ENCODE results near the gene CST9L.

The CST9L gene, protein sequence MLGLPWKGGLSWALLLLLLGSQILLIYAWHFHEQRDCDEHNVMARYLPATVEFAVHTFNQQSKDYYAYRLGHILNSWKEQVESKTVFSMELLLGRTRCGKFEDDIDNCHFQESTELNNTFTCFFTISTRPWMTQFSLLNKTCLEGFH

DNA sequence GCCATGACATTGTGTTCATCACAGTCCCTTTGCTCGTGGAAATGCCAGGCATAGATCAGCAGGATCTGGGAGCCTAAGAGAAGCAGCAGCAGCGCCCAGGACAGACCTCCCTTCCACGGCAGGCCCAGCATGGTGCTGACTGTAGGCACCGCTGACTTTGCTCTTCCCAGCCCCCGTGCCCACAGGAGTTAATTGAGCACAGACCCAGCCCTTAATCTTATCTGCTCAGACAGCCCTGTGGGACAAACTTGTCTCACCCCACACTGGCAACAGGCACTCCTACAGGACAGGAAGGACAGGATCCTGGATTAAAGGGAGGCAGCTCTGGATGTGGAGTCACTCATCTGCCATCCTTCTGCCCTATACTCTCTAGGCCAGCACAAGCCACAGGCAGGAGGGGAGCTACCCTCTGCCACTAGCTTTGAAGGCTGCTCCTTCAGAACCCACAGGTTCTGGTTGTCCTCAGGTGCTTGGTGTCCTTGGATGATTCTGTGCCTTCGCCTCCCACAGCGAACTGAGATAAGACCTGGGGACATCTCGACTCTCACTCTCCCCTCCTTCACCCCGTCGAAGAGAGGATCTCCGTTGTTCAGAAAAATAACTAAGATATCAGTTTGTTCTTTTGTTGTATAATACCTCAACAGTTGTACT lies at the start of gene CST9L:
TSS of gene CST9L (minus strand) at position 165 of the 651 bp plus-strand sequence. CDS start at position 131, 34 bp downstream.
- DNase-seq, result no peak

DNA sequence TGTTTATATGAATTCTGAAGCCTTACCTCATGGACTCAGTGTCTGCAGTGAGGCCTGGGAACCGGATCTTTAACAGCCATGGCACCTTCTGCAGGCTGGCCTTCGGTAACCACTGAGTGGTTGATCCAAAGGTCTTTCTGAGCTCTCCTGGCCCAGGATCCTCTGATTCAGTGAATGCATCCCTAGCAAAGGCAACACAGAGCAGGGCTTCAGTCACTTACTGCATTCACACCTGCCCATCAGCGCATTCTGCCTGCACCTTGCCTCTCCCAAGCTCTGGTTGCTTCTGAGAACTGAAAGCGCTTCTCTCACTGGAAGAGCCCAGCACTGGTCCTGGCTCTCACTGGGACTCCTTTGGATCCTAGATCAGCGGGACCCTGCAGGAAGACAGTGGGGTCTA lies 45.9 kb upstream of the CST9L start:
- DNase-seq, result no peak

DNA sequence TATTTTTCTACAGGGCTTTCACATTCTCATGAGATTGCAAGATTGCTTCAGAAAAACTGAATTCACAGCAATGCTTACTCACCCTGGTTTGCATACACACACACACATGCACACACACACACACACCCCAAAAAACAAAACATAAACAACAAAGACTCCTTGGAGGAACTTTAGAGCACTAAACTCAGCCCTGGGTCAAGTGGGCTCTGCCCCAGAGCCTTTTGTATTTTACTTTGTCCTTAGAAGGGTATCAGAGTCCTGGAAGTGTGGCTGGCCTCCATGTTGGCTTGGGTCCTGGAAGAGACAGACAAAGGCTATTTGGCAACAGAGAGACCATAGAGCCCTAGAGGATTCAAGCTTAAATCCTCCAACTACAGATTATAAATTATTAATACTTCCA lies 45.4 kb upstream of the CST9L start:
- no peak for DNase-seq

DNA sequence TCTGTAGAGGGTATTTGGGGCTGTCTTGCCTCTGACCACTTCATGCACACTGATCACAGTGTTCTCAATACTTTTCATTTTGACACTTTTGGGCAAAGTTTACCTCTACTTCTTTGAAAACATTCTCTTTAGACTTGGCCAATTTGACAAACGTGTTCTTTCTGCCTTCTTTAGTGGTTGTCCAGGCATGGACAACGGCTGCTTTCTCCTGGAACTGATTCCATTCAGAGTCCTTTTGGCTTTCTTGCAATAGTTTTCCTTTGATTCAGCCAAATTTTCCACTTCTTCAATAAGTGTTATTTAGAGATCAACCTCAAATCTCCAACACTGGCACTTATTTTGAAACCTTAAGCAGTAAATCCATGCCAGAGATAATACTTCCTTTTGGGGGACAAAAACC lies 44.1 kb upstream of the CST9L start:
- peak in 1 of 2 donors; percentile 66 for DNase-seq

DNA sequence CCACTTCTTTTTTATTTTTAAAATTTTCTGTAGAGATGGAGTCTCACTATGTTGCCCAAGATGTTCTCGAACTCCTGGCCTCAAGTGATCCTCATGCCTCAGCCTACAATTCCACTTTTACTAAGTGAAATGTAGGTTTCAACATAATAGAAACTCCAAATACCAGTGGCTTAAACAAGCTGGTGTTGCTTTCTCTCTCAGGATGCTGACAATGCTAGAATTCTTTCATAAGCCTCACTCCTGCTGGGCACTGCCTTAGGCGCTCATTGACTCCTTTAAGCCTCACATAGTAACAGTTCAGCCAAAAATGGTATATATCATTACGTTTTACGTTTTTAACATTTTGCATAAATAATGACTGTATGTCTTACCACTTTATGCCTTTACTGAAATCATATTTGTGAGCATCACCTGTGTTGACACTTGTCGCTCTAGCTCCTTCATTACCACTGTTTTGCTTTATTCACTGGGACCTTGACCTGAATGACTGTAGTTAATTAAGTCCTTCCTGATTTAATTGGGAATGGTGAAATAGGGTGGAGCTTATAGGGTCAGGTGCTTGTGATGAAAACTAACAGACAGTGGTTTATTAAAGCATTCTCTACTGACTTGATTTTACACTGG lies 41.3 kb upstream of the CST9L start:
- no peak for DNase-seq

DNA sequence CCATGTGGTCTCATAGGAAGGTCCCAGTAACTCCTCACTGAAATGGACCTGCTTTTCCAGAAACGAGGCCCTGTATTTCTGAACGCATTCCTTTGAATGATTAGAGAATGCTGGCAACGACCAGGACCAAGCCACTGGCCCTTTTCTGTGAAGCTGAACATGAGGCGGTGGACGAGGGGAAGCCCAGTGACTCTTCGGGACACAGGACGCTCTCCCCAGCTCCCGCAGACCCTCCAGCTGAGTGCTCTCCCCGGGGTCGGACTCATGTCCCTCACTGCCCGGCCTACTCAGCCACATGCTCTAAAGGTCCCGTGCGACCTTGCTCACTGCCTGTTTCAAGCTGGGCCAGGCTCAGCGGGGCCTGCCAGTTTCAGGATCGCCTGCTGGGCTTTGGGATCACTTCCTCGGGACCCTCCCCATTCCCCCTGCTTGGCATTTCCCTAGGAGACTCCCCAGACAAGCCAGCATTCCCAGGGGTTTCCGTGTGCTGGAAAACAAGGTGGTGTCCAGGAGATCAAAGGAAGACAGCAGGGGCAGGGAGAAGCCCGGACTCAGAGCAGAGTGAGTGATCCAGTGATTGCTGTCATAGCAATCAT lies 40.1 kb upstream of the CST9L start:
- no peak for DNase-seq

DNA sequence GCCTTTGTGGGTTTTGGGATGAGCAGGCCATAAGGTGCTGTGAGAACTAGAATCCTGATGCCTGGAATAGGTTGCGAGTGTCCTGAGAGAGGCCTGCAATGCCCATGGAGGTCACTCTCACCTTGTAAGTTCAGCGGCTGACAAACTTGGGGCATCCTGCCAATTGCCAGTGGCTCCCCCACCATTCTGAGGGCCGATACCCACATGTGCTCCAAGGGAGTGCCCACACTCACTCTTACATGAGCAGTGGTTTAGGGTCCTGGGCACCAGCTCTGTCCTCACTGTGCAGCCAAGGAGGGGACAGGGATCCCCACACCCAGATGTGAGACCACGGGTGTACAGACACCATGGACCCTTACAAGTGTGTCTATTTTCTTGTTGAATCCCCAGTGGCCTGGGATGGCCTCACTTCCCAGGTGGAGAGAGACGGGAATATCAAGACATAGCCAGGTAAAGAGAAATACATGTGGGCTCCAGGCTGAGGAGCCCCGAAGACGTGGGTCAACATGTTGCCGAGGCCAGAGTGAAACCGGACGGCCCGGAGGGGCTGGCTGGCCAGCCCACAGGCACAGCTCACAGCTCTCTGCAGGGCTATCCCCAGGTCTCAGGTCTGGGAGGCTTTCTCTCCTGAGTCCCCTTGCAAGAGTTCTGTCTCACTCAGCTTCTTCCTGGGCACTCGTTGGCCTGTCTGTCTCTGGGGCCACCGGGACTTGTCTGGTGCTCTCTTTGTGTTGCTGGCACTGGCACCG lies 39.4 kb upstream of the CST9L start:
- DNase-seq, result no peak

DNA sequence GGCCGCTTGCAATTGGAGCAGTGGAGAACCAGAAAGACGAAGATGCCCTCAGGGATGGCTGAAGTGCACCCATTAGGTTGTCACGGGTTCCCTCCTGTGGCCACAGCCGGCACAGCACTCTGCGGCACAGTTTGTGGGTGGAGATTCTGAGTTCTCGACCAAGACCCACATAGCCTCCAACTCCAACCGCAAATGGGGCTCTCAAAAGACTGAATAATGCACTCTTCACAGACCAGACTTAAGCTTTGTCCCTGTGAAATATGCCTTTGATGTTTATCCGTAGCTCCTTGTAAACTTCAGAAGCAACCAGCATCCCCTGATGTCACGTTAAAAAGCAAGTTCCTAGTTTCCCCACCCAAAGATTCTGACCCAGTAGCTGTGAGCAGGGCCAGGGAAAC lies 38.4 kb upstream of the CST9L start:
- peak; percentile 39 to 42 for DNase-seq

DNA sequence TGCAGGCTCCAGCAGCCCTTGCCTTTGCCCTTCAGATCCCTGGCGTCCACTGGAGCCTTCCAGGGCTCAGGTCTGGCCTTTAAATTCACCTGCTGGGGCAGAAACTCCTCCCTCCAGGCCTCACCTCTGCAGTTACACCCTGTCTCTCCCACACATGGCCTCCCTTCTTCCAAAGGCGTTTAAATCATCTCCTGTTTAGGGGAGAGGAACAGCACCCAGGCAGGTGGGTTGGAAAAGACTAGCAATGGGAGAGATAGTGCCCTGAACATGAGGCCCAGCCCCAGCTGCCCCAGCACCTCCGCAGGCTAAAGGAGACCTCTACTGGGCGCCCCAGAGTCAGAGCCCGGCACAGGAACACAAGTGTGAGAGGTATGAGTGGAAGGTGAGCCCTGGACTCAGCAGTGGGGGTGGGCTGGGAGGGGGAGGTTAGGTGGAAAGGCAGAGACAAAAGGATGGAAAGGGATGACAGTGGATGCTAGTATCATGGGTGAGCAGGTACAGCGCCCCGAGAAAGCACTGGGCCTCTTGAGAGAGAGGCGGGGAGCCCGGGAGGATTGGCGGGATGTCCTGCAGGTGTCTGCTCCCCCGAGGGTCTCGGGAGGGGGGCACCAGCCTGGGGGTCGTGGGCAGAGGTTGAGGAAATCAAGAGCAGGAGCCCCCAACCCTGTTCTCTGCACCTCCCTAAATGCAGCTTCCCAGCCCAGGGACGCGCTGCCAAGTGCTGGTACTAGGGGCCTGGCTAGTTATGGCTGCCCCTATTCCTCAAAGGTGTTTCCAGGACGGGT lies 37.8 kb upstream of the CST9L start, which contains the start of gene CST9:
TSS of gene CST9 (minus strand) at position 51 of the 785 bp plus-strand sequence. CDS start 53 bp downstream, outside the sequence.
- no peak for DNase-seq

DNA sequence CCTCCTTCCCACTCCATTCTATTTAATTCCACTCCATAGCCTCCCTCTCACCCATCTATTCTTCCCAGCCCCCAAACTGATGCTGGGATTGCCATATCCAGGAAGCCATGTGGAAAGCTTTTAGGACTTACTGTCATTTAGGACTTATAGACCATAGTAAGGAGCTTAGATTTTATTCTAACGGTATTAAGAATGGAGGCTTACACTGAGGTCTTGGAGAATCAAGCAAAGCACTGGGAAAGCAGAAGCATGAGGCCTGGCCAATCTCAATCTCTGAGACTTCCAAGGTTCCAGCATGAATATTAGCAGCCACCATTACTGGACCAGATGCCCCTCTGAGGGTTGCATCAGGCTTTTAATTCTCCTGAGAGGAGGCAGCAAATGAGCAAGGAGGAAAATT lies 36.0 kb upstream of the CST9L start:
- no peak for DNase-seq

DNA sequence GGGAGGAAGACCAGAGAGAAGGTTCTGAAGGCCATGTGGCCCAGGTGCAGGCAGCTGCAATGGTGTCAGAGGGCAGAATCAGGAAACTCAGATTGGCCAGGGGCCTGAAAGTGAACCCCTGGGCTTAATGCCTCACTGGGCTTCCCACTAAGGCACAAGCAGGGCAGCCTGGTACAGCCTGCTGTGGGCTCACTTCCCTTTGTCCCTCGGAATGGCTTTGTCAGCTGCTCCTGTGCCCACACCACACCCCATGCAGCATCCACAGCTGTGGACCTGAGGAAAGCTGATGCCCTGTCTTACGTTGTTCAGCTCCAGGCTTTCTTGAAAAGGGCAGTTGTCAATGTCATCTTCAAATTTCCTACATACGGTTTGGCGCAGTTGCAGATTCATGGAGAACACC lies 35.0 kb upstream of the CST9L start:
- no peak for DNase-seq

DNA sequence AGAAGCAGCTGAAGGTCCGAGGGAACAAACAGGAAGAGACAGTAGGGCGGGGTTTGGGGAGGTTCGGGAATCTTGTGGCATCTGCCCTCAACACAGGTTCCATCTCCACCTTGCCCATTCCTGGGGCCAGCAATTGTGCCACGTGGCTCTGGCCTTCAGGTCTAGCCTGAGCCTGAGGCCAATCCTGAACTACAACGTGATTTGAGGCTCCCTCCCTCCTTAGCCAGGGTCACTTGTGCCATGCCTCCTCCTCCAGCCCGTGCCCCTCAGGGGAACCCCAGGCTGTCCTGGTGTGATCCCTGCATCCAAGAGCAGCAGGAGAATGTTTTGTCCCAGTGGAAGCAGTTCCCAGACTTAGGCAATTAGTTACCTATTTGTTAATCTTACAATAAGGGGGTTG lies 34.4 kb upstream of the CST9L start:
- DNase-seq, result no peak

DNA sequence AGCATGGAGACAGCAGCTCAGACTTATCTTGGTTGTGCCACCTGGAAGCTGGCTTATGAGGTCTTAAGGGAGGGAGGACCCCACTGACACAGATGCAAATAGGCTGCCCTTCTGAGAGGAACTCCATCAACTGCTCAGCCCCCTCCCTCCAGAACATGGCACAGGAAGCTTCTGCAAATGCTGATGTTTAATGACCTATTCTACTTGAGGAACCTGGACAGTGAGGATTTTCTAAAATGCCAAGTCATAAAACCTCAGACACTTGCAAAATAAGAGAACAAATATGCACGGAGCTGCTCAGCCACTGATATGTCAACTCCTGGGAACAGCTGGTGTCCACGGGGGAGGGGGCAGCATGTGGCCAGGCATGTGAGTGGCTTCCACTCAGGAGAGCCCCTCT lies 34.0 kb upstream of the CST9L start:
- DNase-seq, result no peak

DNA sequence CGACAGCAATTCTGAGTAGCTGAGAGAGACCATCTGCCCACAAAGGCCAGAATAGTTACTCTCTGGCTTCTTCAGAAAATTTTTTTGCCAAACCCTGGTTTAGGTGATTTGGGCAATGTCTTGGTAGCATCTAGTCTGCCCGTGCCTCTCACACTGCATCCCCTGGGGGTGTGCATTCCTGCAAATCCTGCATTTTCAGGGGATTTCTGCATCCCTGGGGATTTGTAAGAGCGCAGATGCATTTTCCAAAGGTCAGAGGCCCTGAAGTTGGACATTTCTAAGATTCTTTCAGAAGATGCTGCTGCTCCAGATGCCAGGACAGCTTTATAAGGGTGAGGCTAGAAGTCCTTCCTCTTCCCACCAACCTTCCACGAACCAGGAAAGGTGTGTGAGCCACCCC lies 33.4 kb upstream of the CST9L start:
- DNase-seq, result no peak

DNA sequence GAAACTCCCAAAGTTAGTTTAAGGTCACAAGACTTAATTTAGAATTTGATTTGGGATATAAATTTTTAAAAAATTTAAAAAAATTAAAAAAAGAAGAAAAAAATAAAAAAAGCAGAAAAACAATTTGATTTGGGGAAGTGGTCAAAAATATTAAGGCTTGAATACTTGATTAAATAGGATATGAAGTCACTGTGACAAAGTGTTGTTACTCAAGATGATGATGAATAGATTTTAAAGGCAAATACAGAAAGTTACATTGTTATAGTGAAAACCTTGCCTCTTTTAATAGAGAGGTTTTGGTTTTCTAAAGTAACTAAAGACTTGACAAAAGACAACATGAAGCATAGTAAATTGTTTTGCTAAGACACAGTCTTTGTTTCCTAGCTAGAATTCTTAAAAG lies 30.2 kb upstream of the CST9L start:
- DNase-seq, result no peak

DNA sequence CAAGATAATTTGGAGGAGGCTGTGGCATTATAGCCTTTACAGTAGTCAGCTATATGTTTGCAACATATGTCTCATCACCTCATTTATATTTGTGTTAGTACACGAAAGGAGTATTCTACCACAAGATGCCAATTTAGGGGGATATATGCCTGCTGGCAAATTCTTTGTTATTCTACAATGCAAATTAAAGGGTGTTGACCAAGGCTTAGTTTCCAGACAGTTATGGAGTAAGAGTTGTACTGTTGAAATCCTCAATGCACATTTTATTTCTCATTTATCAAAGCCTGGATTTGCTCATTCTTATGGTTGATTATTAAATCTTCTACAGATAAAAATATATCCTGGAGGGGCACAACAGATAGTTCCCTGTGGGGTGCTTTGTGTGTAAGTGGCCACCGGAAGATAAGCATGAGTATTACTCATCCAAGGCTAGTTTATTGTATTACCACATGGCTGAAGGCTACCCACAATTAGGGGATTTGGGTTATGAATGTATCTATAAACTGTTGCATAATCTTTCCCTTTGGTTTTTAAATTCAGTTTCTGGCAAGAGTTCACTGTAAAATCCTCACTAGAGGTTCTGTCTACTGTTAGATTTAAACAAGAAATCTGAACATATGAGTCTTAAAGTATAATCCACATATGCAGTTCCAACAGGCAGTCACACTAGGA lies 28.4 kb upstream of the CST9L start:
- no peak for DNase-seq

DNA sequence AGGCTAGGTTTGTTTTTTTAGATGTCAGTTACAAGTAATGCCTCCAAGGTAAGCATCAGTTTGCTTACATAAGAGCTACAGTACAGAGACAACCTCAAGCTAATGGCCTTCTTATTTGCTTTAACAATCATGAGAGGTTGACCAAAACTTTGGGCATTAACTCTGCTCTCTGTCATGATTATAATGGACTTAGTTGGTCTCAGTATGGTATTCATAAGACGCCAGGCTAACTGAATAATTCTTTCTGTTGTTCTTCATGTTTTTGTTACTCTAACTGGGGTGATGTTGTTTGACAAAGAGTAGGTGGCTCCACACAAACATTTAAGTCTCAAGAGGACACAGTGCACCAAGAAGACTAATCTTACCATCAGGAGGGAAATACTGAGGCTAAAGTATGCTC lies 27.7 kb upstream of the CST9L start:
- DNase-seq, result no peak

DNA sequence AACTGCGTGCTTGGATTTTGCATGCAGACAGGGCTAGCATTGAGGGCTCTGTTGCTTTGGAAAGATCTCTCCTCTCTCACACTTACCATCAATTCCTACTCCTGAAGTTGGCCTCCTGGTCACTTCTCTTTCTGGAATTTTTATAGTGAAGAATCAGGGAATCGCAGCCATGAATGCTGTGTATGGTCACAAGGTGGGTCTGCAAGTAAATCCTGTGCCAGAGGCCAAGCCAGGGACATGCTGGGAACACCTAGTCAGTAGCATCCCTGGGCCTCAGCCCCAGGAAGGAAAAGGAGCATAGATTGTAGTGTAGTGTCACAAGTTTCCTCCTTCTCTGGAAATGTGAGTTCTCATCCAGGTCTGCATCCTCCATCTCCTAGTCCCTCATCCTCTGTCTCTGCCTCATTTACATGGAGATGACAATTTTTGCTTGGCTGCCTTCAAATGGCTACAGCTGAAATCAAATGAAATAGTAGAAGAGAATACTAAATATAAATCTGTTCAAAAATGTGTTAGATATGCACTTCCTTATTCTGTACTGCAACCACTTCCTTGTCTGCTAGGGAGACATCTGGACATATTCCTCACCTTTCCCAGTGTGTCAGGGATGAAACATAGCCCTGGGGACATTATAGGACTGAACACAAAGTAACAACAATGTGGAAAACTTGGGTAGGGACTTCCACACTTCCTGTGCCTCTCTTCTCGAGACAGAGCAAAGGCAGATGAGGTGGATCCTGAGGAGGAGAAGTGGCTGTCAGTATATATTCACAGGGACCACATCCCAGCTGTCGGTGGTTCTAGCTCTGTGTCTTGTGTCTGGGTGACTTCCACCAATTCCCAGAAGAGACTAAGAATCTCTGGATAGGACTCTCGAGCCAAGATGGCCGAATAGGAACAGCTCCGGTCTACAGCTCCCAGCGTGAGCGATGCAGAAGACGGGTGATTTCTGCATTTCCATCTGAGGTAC lies 20.4 kb upstream of the CST9L start:
- no peak for DNase-seq

DNA sequence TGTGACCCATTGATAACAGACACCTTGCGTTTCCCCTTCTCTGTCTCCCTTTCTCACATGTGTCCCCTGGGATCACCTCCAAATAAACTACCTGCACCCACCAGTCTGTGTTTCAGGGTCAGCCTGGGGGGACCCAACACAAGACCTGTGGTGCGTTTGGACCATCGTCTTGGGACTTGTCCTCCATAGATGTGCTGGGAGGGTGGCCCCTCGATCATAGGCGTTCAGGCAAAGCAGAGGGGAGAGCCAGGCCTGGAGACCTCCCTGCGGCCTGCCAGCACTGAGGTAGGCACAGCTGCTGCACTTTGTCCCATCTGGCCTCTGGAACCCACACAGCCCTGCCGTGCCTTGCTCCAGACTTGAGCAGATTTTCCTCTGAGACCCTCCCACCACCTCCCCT lies 19.3 kb upstream of the CST9L start:
- no peak for DNase-seq

DNA sequence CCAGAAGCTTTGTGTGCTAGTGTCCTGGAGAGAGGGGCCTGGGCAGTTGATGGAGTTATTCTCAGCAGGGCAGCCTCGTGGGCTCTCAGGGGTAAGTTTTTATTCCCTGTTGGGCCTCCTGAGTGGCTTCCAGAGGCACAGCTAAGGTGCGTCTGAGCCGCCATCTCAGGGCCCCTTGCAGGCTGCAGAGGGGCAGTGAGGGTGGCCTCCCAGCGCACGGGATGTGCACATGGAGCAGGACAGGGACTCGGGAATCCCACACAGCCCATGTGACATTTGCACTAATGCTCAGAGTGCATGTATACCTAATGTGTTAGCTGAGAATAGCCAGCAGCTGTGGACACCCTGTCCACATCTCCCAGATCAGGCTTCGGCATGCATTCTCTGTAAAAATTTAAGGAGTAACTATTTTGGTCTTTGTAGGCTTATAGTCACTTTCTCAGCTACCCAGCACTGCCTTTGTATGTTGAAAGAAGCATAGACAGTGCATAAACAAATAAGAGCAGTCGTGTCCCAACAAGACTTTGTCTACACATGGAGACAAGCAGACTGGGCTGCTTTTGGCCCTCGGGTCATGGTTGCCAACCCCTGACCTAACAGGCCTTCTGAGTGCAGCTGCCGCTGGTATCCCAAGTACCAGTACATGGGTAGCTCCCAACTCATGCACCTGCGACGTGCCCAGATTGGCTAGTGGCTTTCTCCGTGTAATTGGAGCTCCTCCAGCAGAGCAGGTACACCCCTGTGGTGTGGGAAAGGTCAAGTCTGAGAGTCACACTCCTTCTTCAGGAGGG lies 18.6 kb upstream of the CST9L start:
- DNase-seq, result no peak

Data from hippocampal formation (tissue), 2 donors.